HG03460 (cell line): ENCODE measurements around the gene USP32.

Source experiments
- ATAC-seq: cut with Tn5 transposase; IDR thresholded peaks from one replicate; pipeline ENCODE4 v1.9.1; 2021; ENCODE audit not compliant: unreplicated experiment

USP32 gene

DNA sequence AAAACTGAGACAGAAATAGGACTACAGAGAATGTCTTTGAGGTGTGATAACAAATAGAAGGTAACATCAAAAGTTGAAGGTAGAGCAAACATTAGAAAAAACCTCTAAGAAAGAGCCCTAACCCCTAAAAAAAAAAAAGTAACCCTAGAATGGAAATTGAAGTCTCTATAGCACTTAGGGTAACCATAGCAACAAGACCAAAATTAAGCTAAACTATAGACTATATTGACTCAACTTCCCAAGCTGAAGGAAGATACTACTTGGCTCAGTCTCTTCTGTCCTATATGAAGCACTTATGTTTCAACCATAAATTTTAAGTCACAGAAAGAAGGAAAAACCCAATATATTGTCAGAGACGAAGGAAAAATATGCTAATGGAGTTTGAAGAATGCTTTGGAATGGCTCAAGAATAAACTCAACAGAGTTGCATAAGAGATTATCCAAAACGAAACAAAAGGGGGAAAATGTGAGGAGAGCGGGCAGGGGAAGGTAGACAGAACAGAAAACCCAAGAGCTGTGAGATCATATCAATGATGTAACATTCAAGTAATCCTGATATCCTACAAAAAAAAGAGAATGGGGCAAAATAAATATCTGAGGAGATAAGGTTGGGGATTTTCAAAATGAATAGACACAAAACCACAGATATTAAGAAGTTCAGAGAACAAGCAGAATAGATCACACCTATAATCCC, 88.4 kb downstream of the USP32 start:
- no peak for ATAC-seq

DNA sequence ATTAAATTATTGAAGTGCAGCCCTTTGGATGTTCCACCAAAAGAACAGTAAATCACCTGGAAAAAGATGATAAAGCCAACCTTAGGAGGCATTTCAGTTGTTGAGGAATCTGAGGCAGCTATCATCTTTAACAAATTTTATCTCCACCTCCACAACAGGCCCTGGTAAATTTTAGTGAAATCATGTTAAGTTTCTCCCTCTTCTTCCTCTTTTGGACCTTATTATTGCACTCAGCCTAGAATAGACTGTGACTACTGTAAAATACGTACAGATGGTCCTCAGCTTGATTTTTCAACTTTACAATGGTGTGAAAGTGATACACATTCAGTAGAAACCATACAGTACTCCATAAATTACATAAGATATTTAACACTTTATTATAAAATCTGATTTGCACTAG, 90.3 kb downstream of the USP32 start:
- no peak for ATAC-seq

DNA sequence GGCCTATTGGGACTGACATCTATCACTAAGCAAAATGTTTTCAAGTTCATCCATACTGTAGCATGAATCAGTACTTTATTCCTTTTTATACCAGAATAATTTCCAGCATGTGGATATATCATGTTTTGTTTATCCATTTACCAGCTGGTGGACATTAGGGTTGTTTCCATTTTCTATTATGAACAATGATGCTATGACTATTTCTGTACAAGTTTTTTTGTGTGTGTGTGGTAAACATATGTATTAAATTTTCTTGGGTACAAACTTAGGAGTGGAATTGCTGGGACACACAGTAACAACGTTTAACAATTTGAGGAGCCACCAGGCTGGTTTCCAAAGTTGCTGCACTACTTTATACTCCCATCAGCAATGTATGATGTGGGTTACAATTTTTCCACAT, 91.0 kb downstream of the USP32 start:
- ATAC-seq: no peak

- no peak for ATAC-seq
These were observed 91.9 kb downstream of the USP32 start for GRCh38 chr17:60300011-60300410.

DNA sequence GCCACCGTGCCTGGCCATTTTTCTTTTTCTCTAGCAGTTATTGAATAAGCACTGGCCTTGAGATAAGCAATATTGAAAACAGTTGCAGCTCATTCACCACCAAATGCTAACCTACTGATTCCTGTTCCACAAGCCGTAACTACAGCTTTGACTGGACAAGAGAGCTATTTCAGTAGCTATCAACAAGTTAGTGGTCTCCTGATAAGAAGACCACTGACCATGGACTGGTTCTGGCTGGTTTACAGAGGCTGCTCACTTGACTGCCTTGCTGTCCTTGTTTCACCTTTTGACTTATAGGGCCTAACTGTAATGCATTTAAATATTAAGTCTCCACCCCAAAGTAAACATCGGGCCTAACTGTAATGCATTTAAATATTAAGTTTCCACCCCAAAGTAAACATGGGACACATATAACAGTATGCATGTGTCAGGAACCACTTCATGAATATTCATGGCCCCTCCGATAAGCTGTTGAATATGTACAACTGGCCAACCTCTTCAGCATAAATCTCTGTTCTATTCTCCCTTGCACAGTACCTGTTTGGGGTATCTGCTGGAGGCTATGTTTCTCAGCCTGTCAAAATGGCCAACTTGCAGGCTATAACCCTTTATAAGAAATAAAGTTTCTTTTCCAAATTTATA, 94.1 kb downstream of the USP32 start:
- ATAC-seq: no peak

- ATAC-seq: no peak
These were observed 95.8 kb downstream of the USP32 start for GRCh38 chr17:60296177-60296576.

DNA sequence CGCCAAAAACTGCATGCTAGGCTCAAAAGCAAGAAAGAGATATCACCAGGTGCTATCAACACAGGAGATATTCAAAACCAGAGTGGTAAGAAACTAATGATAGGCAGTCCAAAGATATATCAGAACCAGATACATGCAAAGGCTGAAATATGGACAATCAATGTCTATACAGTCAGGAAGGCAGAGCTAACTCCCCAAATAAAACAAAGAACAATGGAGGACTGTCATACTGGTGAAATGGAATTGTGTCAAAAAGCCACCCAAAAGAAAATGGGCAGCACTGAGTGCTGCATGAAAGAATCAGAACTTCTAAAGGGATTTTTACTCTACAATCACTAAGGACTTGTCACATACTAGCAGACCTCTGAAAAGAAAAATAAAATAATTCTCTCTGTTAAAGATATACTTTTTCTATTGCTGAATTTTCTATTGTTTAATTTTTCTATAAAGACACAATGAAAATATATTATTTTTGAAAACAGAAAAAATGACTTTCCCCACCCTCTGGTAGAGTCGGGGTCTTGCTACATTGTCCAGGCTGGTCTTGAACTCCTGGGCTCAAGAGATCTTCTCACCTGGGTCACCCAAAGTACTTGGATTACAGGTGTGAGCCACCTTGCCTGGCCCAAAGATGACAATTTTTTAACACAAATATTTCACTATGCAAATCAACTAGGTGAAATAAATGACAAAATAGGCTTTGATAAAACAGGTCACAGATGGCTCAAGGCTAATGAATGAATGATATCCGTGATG, 98.2 kb downstream of the USP32 start:
- no peak for ATAC-seq

DNA sequence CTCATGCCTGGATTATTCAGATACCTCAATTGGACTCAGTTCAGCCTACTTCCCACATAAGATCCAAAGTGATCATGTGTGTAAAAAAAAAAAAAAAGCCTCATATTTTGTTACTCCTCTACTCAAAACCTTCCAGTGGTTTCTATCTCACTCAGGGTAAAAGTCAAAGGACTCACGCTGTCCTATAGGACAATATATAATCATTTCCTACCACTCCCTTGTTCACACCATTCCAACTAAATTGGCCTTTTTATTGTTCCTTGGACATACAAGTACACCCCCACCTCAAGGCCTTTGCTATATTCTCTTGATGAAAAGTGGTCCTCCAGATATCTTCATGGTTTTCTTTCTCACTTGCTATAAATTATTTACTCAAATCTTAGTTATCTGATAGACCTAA, 99.2 kb downstream of the USP32 start:
- no peak for ATAC-seq

DNA sequence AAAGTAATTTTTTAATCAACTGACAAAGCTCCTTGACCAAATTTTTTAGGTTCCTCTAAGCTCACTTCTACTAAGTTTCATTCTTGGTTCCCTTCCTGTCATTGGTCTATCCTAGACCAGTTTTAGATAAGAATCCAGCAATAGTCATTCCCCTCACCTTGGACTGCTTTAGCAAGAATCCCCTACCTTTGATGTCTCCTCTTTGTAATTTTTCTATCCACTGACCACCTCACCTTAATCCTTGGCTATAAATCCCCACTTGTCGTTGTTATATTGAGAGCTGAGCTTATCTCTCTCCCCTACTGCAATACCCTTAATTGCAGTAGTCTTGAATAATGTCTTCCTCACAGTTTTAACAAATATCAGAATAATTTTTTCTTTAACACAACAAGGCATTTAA, 107.2 kb downstream of the USP32 start:
- ATAC-seq: no peak

DNA sequence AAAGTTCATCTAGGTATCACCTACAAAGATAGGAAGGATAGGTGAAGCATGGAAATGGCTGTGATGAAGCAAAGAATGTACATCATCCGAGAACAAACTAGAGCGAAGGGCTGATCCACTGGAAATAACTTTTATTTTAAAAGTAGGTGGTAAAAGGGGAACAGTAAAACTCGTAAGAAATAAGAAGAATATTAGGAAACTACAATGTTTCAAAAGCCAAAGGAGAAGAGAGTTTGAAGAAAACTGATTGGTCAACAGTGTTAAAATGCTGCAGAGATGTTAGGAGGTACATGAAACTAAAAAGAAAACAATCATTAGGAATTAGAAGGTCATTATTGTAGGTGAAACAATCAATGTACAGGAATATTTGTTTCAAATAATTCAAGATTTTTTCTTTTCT, 108.1 kb downstream of the USP32 start:
- ATAC-seq: no peak

DNA sequence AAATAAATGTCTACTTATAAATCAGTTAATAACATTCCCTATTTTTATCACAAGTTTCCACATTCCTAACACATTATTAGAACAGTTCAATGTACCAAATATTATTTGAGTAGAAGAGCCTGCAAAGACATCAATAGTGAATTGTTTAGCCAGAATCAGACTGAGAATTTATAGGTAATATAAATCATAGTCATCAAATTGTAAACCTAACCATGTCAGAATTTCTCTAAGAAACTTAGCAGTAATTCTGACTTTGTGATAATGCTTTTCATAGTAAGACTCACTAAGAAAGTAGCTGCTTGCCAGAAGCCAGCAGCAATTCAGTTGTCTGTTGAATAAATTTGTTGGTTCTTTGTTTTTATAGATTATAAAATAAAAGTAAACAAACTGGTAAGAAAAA, 111.3 kb downstream of the USP32 start:
- no peak for ATAC-seq

DNA sequence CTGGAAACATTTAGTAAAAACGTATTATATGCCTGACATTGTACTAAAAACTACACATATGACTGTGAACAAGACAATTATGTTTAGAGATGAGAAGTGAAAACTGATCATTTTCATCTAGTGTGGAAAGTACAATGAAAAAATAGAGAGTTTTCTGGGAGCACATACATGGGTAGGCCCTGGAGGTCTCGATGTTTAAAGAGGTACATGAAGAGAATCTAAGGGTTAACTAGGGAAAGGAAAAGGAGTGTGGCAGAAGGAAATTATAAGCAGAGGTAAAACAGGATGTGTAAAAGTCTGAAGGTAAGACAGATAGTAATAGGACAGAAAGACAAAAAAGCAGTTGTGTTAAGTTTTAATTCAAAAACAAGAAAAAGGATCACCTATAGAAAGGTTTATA, 113.7 kb downstream of the USP32 start:
- no peak for ATAC-seq

DNA sequence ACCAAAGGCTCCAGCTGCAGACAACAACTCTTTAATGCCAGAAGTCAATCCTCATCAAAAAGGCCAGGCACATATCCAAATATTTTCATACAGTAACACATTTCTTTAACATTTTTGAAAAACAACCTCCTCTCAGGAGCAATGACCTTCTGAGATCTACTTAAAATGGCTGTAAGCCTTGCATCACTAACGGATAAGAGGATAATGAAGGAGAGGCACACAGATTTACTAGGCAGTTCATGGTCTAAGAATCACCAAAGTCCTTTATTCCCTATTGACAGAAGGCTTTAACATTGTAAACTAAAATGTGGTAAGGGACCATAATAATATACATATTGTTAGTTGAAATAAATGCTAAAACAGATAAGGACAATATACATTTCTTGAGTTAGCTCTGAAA, 114.7 kb downstream of the USP32 start:
- no peak for ATAC-seq

- no peak for ATAC-seq
These were observed 122.5 kb downstream of the USP32 start for GRCh38 chr17:60269417-60269816.

- no peak for ATAC-seq
These were observed 131.4 kb downstream of the USP32 start for GRCh38 chr17:60260540-60260939.

- ATAC-seq: no peak
These were observed 133.6 kb downstream of the USP32 start for GRCh38 chr17:60258313-60258712.

DNA sequence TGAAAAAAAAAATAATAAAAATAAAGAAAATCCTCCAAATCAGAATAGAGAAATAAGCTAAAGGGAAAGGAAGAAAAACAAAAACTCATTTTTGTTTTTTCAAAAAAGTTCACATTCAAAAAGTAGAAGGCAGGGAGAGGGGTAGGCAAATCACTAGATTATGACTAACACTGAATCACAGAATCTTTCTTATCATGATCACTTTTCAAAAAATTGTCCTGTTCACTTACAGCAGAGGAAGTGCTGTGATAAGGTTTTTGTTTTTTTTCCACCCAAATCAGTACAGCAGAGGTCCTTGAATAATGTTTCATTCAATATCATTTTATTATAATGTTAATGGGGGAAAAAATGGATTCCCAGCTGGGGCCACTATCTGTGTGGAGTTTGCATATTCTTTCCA, 135.8 kb downstream of the USP32 start:
- no peak for ATAC-seq

DNA sequence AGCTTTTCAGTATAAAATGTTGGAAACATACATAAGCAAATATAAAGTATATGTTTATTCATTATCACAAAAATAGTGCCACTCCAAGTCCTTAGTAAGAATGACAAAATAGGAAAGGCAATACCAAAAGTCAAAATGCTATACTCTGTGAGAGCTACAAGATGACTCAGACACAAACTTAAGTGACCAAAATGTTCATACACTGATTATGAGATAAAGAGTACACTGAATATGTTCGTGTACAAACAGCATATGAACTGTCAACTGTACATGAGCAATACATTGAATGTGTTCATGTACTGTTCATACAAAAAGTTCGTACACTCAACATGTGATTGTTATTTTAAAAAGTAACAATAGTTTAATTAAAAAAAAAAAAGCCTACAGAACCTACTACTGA, 138.9 kb downstream of the USP32 start:
- no peak for ATAC-seq

DNA sequence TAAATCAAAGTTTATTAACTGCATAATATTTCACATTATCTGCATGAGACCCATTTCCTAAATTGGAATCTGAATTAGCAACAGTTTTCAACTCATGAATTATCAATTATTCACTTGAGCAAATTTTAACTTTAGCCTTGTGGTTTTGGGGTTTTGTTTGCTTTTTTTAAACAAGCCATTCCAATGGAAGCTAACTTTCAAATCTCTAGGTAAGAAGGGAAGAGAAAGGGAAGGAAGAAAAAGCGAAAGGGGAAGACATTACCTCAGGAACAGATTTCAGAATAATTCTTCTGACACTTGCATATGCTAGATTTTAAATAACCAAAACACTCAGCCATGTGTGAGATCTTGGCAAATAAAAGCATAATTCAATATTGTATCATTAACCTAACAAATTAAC, 139.5 kb downstream of the USP32 start:
- no peak for ATAC-seq

- no peak for ATAC-seq
These were observed 142.6 kb downstream of the USP32 start for GRCh38 chr17:60249290-60249826.

DNA sequence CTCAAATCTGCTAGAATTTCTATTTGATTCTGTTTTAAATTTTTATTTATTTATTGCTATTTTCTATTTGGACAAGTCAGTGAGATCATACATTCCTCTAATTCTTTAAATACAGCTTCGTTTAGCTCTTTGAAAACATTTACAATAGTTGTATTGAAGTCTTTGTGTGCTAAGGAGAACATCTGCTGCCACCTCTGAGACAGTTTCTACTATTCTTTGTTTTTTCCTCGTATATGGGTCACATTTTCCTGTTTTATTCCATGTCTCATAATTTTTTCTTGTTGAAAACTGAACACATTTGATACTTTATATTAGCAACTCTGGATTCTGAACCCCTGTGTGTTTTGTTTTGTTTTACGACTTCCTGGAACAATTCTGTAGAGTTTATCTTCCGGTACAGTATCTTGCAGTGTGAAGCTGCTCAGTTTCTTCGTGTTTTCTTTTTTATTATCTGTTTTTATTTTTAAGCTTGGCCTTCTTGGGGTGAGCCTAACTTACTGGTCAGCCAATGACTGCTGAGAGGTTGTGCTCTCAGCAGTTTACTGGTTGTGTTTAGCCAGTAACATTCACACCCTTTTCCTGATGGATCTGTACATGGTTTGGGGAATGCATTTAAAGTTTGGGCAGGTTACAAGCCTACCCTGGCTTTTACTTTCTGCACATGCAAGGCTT, 143.2 kb downstream of the USP32 start:
- no peak for ATAC-seq
